Measurements from ENCODE around the gene IFIT1B.

Gene IFIT1B

GRCh38 chr10:89373916-89374711, 3.7 kb upstream of the IFIT1B start:
- H2BK15ac ChIP-seq (ENCODE audit: low read depth, poor library complexity, severe bottlenecking) = no peak overlapping the region
- H3K4ac ChIP-seq (ENCODE audit: low read depth in 1 of 2, low read length in 2 of 2) = no peak overlapping the region
- H2AFZ ChIP-seq (ENCODE audit: low read depth, low read length) = no peak overlapping the region
- no peak overlapping the region for H4K8ac ChIP-seq (ENCODE audit: low read length)
- no peak overlapping the region for H3K14ac ChIP-seq (ENCODE audit: low read length in 2 of 2)
- no peak overlapping the region for H3K27ac ChIP-seq (ENCODE audit: low read length, poor library complexity, severe bottlenecking)
- H2AK5ac ChIP-seq (ENCODE audit: low read length, severe bottlenecking) = no peak overlapping the region
- WGBS = 80% methylated on average over 3 of the region's 3 CpGs
- H3K4me3 ChIP-seq (ENCODE audit: insufficient read depth in 1 of 2, low read depth in 1 of 2, low read length in 2 of 2) = peak overlapping the region in 1 of 2 experiments; percentile 36
- no peak overlapping the region for H2BK12ac ChIP-seq (ENCODE audit: low read length in 2 of 2)
- no peaks in the 10 kb centered on the region for H3K79me1 ChIP-seq (replicated peaks; ENCODE audit: low read length, poor library complexity, severe bottlenecking)
- H2BK5ac ChIP-seq (ENCODE audit: low read depth, low read length, poor library complexity, severe bottlenecking) = no peak overlapping the region
- H3K36me3 ChIP-seq (ENCODE audit: control insufficient read depth in 1 of 2, insufficient read depth in 2 of 2, low read depth in 1 of 2, low read length in 2 of 2) = no peaks in the 10 kb centered on the region
- H3K27me3 ChIP-seq (ENCODE audit: control insufficient read depth in 1 of 2, insufficient read depth in 1 of 2, low read length in 2 of 2) = no peaks in the 10 kb centered on the region
- H3K23ac ChIP-seq (ENCODE audit: low read length in 2 of 2) = no peak overlapping the region
- H3K9me3 ChIP-seq (ENCODE audit: control insufficient read depth, low read length) = no peaks in the 10 kb centered on the region
- H3K9ac ChIP-seq (ENCODE audit: low read length) = peak overlapping the region; percentile 77
- no peak overlapping the region for H4K91ac ChIP-seq (ENCODE audit: low read length)
- H3K18ac ChIP-seq (ENCODE audit: low read depth in 1 of 2, low read length in 2 of 2) = peak overlapping the region in 1 of 2 experiments; percentile 34
- H3K4me1 ChIP-seq (ENCODE audit: control insufficient read depth, insufficient read depth, low read depth, low read length) = peaks cover 3% of the 10 kb centered on the region
- H2BK120ac ChIP-seq (ENCODE audit: low read depth, low read length) = no peak overlapping the region
- DNase-seq = peak; percentile 86
- no peak overlapping the region for H3K4me2 ChIP-seq (ENCODE audit: low read length, poor library complexity, severe bottlenecking)

- Histone ChIP-seq H3K23ac (ENCODE audit: low read length in 2 of 2) (no peak overlapping the region), H3K9me3 (ENCODE audit: control insufficient read depth, low read length) (no peaks in the 10 kb centered on the region), H2AK5ac (ENCODE audit: low read length, severe bottlenecking) (no peak overlapping the region), H3K27ac (ENCODE audit: low read length, poor library complexity, severe bottlenecking) (no peak overlapping the region), H3K36me3 (ENCODE audit: control insufficient read depth in 1 of 2, insufficient read depth in 2 of 2, low read depth in 1 of 2, low read length in 2 of 2) (no peaks in the 10 kb centered on the region), H3K18ac (ENCODE audit: low read depth in 1 of 2, low read length in 2 of 2) (peak overlapping the region in 1 of 2 experiments; percentile 6), H4K8ac (ENCODE audit: low read length) (no peak overlapping the region), H3K9ac (ENCODE audit: low read length) (peak overlapping the region; percentile 77), H4K91ac (ENCODE audit: low read length) (no peak overlapping the region), H2BK5ac (ENCODE audit: low read depth, low read length, poor library complexity, severe bottlenecking) (no peak overlapping the region), H3K27me3 (ENCODE audit: control insufficient read depth in 1 of 2, insufficient read depth in 1 of 2, low read length in 2 of 2) (no peaks in the 10 kb centered on the region), H2BK120ac (ENCODE audit: low read depth, low read length) (no peak overlapping the region), H3K4me1 (ENCODE audit: control insufficient read depth, insufficient read depth, low read depth, low read length) (peaks cover 2% of the 10 kb centered on the region), H3K4ac (ENCODE audit: low read depth in 1 of 2, low read length in 2 of 2) (peak overlapping the region; percentile 1 to 37), H3K79me1 (replicated peaks; ENCODE audit: low read length, poor library complexity, severe bottlenecking) (no peaks in the 10 kb centered on the region), H2BK12ac (ENCODE audit: low read length in 2 of 2) (peak overlapping the region in 1 of 2 experiments; percentile 86), H2BK15ac (ENCODE audit: low read depth, poor library complexity, severe bottlenecking) (no peak overlapping the region), H2AFZ (ENCODE audit: low read depth, low read length) (no peak overlapping the region), H3K4me3 (ENCODE audit: insufficient read depth in 1 of 2, low read depth in 1 of 2, low read length in 2 of 2) (no peak overlapping the region), H3K14ac (ENCODE audit: low read length in 2 of 2) (peak overlapping the region in 1 of 2 experiments; percentile 71), H3K4me2 (ENCODE audit: low read length, poor library complexity, severe bottlenecking) (no peak overlapping the region)
- DNase-seq = peak; percentile 24
These were observed 3.1 kb upstream of the IFIT1B start for GRCh38 chr10:89374713-89375141.

- H2BK15ac ChIP-seq (ENCODE audit: low read depth, poor library complexity, severe bottlenecking) = no peak overlapping the region
These were observed 1.2 kb downstream of the IFIT1B start for GRCh38 chr10:89379103-89379502.

GRCh38 chr10:89382757-89383156, 4.9 kb downstream of the IFIT1B start:
- 67% methylated on average over 1 of the region's 1 CpG for WGBS
- no peak overlapping the region for H3K14ac ChIP-seq (ENCODE audit: low read length in 2 of 2)
- no peak for DNase-seq
- no peak overlapping the region for H4K91ac ChIP-seq (ENCODE audit: low read length)
- H2BK5ac ChIP-seq (ENCODE audit: low read depth, low read length, poor library complexity, severe bottlenecking) = no peak overlapping the region
- no peak overlapping the region for H3K23ac ChIP-seq (ENCODE audit: low read length in 2 of 2)
- no peak overlapping the region for H4K8ac ChIP-seq (ENCODE audit: low read length)
- H3K4ac ChIP-seq (ENCODE audit: low read depth in 1 of 2, low read length in 2 of 2) = no peak overlapping the region
- H3K4me2 ChIP-seq (ENCODE audit: low read length, poor library complexity, severe bottlenecking) = no peak overlapping the region
- H3K27ac ChIP-seq (ENCODE audit: low read length, poor library complexity, severe bottlenecking) = no peak overlapping the region
- no peak overlapping the region for H3K9ac ChIP-seq (ENCODE audit: low read length)
- H3K36me3 ChIP-seq (ENCODE audit: control insufficient read depth in 1 of 2, insufficient read depth in 2 of 2, low read depth in 1 of 2, low read length in 2 of 2) = no peaks in the 10 kb centered on the region
- no peaks in the 10 kb centered on the region for H3K79me1 ChIP-seq (replicated peaks; ENCODE audit: low read length, poor library complexity, severe bottlenecking)
- no peak overlapping the region for H2BK12ac ChIP-seq (ENCODE audit: low read length in 2 of 2)
- H3K4me3 ChIP-seq (ENCODE audit: insufficient read depth in 1 of 2, low read depth in 1 of 2, low read length in 2 of 2) = no peak overlapping the region
- H3K18ac ChIP-seq (ENCODE audit: low read depth in 1 of 2, low read length in 2 of 2) = no peak overlapping the region
- H3K4me1 ChIP-seq (ENCODE audit: control insufficient read depth, insufficient read depth, low read depth, low read length) = no peaks in the 10 kb centered on the region
- no peak overlapping the region for H2AFZ ChIP-seq (ENCODE audit: low read depth, low read length)
- H2BK120ac ChIP-seq (ENCODE audit: low read depth, low read length) = no peak overlapping the region
- no peaks in the 10 kb centered on the region for H3K9me3 ChIP-seq (ENCODE audit: control insufficient read depth, low read length)
- H2BK15ac ChIP-seq (ENCODE audit: low read depth, poor library complexity, severe bottlenecking) = no peak overlapping the region
- no peaks in the 10 kb centered on the region for H3K27me3 ChIP-seq (ENCODE audit: control insufficient read depth in 1 of 2, insufficient read depth in 1 of 2, low read length in 2 of 2)
- H2AK5ac ChIP-seq (ENCODE audit: low read length, severe bottlenecking) = no peak overlapping the region

More at GRCh38 chr10:89379103-89379502, 1.2 kb downstream of the IFIT1B start:
- Histone ChIP-seq H3K4me3 (ENCODE audit: insufficient read depth in 1 of 2, low read depth in 1 of 2, low read length in 2 of 2) (no peak overlapping the region), H3K36me3 (ENCODE audit: control insufficient read depth in 1 of 2, insufficient read depth in 2 of 2, low read depth in 1 of 2, low read length in 2 of 2) (no peaks in the 10 kb centered on the region), H3K4me2 (ENCODE audit: low read length, poor library complexity, severe bottlenecking) (no peak overlapping the region), H3K23ac (ENCODE audit: low read length in 2 of 2) (no peak overlapping the region), H2BK120ac (ENCODE audit: low read depth, low read length) (no peak overlapping the region), H3K9ac (ENCODE audit: low read length) (no peak overlapping the region), H3K4me1 (ENCODE audit: control insufficient read depth, insufficient read depth, low read depth, low read length) (peaks cover 2% of the 10 kb centered on the region), H2AFZ (ENCODE audit: low read depth, low read length) (no peak overlapping the region), H3K18ac (ENCODE audit: low read depth in 1 of 2, low read length in 2 of 2) (no peak overlapping the region), H3K14ac (ENCODE audit: low read length in 2 of 2) (no peak overlapping the region), H4K8ac (ENCODE audit: low read length) (no peak overlapping the region), H3K27me3 (ENCODE audit: control insufficient read depth in 1 of 2, insufficient read depth in 1 of 2, low read length in 2 of 2) (no peaks in the 10 kb centered on the region), H4K91ac (ENCODE audit: low read length) (no peak overlapping the region), H3K4ac (ENCODE audit: low read depth in 1 of 2, low read length in 2 of 2) (no peak overlapping the region), H2BK5ac (ENCODE audit: low read depth, low read length, poor library complexity, severe bottlenecking) (no peak overlapping the region), H2BK12ac (ENCODE audit: low read length in 2 of 2) (no peak overlapping the region), H3K79me1 (replicated peaks; ENCODE audit: low read length, poor library complexity, severe bottlenecking) (no peaks in the 10 kb centered on the region), H2AK5ac (ENCODE audit: low read length, severe bottlenecking) (no peak overlapping the region), H3K27ac (ENCODE audit: low read length, poor library complexity, severe bottlenecking) (no peak overlapping the region), H3K9me3 (ENCODE audit: control insufficient read depth, low read length) (no peaks in the 10 kb centered on the region)
- DNase-seq = no peak

All from mesenchymal stem cell (in vitro differentiated cells and primary cell).